Loucy (cell line): ENCODE measurements around the gene TMTC1.

ENCODE experiments used
- CTCF ChIP-seq: fragments of 200-600 bp; sonication (generic); conservative IDR thresholded peaks from 2 replicates; pipeline ENCODE4 v1.5.1; 2014; ENCODE audit warnings: mild to moderate bottlenecking, antibody characterized with exemption, low read length
- EZH2phosphoT487 ChIP-seq: fragments of 200-600 bp; IDR thresholded peaks from 2 replicates; pipeline ENCODE4 v1.6.1; 2018; ENCODE audit warnings: antibody characterized with exemption, mild to moderate bottlenecking, moderate library complexity, borderline replicate concordance

GRCh38 chr12:29756741-29757390 lies 26.9 kb downstream of the TMTC1 start:
- TF ChIP-seq CTCF (no peak), EZH2phosphoT487 (no peak)
